SK-N-SH (cell line): ENCODE data around the gene SUFU. TPM values are rescaled to one million over a fixed set of nuclear protein-coding genes. Genes with fewer than 3 reads are reported as not detected.

ENCODE experiments used
- CTCF ChIA-PET: fragments of 300-600, 350-600 bp; formaldehyde crosslinking; extraction: SDS; loops from one replicate; lab custom pipeline; 2021; lab: Yijun Ruan, JAX
- POLR2A ChIA-PET: fragments of 350-600 bp; sonication (Branson Sonifier 250); formaldehyde crosslinking; extraction: SDS; loops from one replicate; lab custom pipeline; 2020; ENCODE audit warnings: antibody characterized with exemption, inconsistent platforms; lab: Yijun Ruan, JAX
- DNase-seq: peaks from one replicate; pipeline ENCODE4 v3.0.0; 2012
- H2AFZ ChIP-seq: fragments of 200-600 bp; sonication (generic); 2 replicates; pipeline ENCODE4 v1.8.1; 2016; ENCODE audit warnings: antibody characterized with exemption, mild to moderate bottlenecking, low read depth
- H3F3A ChIP-seq: fragments of 200-600 bp; sonication (generic); replicated peaks from 2 replicates; pipeline ENCODE3; 2016; ENCODE audit warnings: antibody characterized with exemption, mild to moderate bottlenecking; ENCODE audit not compliant: insufficient read depth
- H3K27ac ChIP-seq, 2 experiments: fragments of 200-500 bp in 1 of 2; fragments of 200-600 bp in 1 of 2; sonication (Bioruptor generic) in 1 of 2; sonication (generic), shearing (Covaris generic) in 1 of 2; 2 replicates each; pipeline versions ENCODE4 v1.5.1 to v1.6.1; 2014 to 2016; ENCODE audit warnings: low read depth in 2 of 2, inconsistent platforms in 1 of 2, low read length in 1 of 2, mild to moderate bottlenecking in 1 of 2, mixed read lengths in 1 of 2
- H3K27me3 ChIP-seq: fragments of 200-600 bp; sonication (generic), shearing (Covaris generic); 2 replicates; pipeline ENCODE4 v1.6.1; 2016; ENCODE audit warnings: mixed run types; ENCODE audit not compliant: insufficient read depth
- H3K36me3 ChIP-seq, 2 experiments: fragments of 200-500 bp in 1 of 2; fragments of 200-600 bp in 1 of 2; sonication (Bioruptor generic) in 1 of 2; sonication (generic) in 1 of 2; replicated peaks in 1 of 2; 2 replicates each; pipeline versions ENCODE3 to v1.5.1; 2014 to 2016; ENCODE audit warnings: low read length in 1 of 2, mild to moderate bottlenecking in 1 of 2; ENCODE audit not compliant: insufficient read depth in 2 of 2, control insufficient read depth in 1 of 2
- H3K4me1 ChIP-seq, 2 experiments: fragments of 200-500 bp in 1 of 2; fragments of 200-600 bp in 1 of 2; sonication (Bioruptor generic) in 1 of 2; sonication (generic), shearing (Covaris generic) in 1 of 2; 2 replicates each; pipeline versions ENCODE4 v1.5.1 to v1.6.1; 2014 to 2016; ENCODE audit warnings: low read depth in 1 of 2, low read length in 1 of 2, mixed run types in 1 of 2; ENCODE audit not compliant: insufficient read depth in 2 of 2, control insufficient read depth in 1 of 2
- H3K4me2 ChIP-seq: fragments of 200-600 bp; sonication (generic), shearing (Covaris generic); 2 replicates; pipeline ENCODE4 v1.6.1; 2017; ENCODE audit warnings: mixed run types
- H3K4me3 ChIP-seq, 2 experiments: fragments of 200-500 bp in 1 of 2; fragments of 200-600 bp in 1 of 2; sonication (Bioruptor generic) in 1 of 2; sonication (generic), shearing (Covaris generic) in 1 of 2; 2 replicates each; pipeline versions ENCODE4 v1.5.1 to v1.8.1; 2014 to 2016; ENCODE audit warnings: low read depth in 2 of 2, inconsistent platforms in 1 of 2, low read length in 1 of 2, mild to moderate bottlenecking in 1 of 2, mixed read lengths in 1 of 2, moderate library complexity in 1 of 2
- H3K79me2 ChIP-seq: fragments of 200-600 bp; sonication (generic); 2 replicates; pipeline ENCODE4 v1.8.1; 2017; ENCODE audit warnings: mild to moderate bottlenecking; ENCODE audit not compliant: insufficient read depth
- H3K9ac ChIP-seq: fragments of 200-600 bp; sonication (generic); 2 replicates; pipeline ENCODE4 v1.6.1; 2017; ENCODE audit warnings: mixed run types
- H3K9me2 ChIP-seq: fragments of 200-600 bp; sonication (generic); 2 replicates; pipeline ENCODE4 v1.6.1; 2017; ENCODE audit warnings: mixed run types
- H3K9me3 ChIP-seq: fragments of 200-600 bp; sonication (generic); 2 replicates; pipeline ENCODE4 v1.6.1; 2017; ENCODE audit warnings: mixed run types, mild to moderate bottlenecking, moderate library complexity
- H4K20me1 ChIP-seq: fragments of 200-600 bp; sonication (generic); 2 replicates; pipeline ENCODE4 v1.6.1; 2017; ENCODE audit warnings: mild to moderate bottlenecking, mixed run types; ENCODE audit not compliant: insufficient read depth
- EZH2phosphoT487 ChIP-seq: fragments of 200-600 bp; sonication (generic); IDR thresholded peaks from 2 replicates; pipeline ENCODE4 v1.6.1; 2017; ENCODE audit warnings: low read depth, mixed run types, mild to moderate bottlenecking, antibody characterized with exemption, moderate library complexity, borderline replicate concordance
- FOSL2 ChIP-seq: IDR thresholded peaks from 2 replicates; pipeline ENCODE4 v1.4.0; 2012; ENCODE audit warnings: low read depth, mild to moderate bottlenecking, moderate library complexity, borderline replicate concordance
- MAX ChIP-seq: IDR thresholded peaks from 2 replicates; pipeline ENCODE4 v1.4.0; 2012; ENCODE audit warnings: low read depth
- NFIC ChIP-seq: IDR thresholded peaks from 2 replicates; pipeline ENCODE4 v1.4.0; 2012; ENCODE audit warnings: borderline replicate concordance
- NRF1 ChIP-seq: IDR thresholded peaks from 2 replicates; pipeline ENCODE4 v1.6.1; 2012; ENCODE audit warnings: low read depth, mild to moderate bottlenecking, low read length
- POLR2AphosphoS5 ChIP-seq: IDR thresholded peaks from 2 replicates; pipeline ENCODE4 v1.6.1; 2012; ENCODE audit warnings: low read depth, low read length
- RAD21 ChIP-seq: IDR thresholded peaks from 2 replicates; pipeline ENCODE4 v1.6.1; 2012; ENCODE audit warnings: mild to moderate bottlenecking, low read length
- RXRA ChIP-seq: IDR thresholded peaks from 2 replicates; pipeline ENCODE4 v1.4.0; 2012; ENCODE audit warnings: low read depth, mild to moderate bottlenecking, borderline replicate concordance
- SIN3A ChIP-seq: IDR thresholded peaks from 2 replicates; pipeline ENCODE4 v1.6.1; 2012; ENCODE audit warnings: low read depth, mild to moderate bottlenecking, low read length, moderate library complexity, borderline replicate concordance
- TAF1 ChIP-seq: IDR thresholded peaks from 2 replicates; pipeline ENCODE4 v1.6.1; 2012; ENCODE audit warnings: low read depth, mild to moderate bottlenecking, low read length, moderate library complexity, borderline replicate concordance
- TCF12 ChIP-seq: IDR thresholded peaks from 2 replicates; pipeline ENCODE4 v1.4.0; 2012
- TEAD4 ChIP-seq: IDR thresholded peaks from 2 replicates; pipeline ENCODE4 v1.4.0; 2012; ENCODE audit warnings: mild to moderate bottlenecking, borderline replicate concordance; ENCODE audit not compliant: insufficient read depth
- USF1 ChIP-seq: IDR thresholded peaks from 2 replicates; pipeline ENCODE4 v1.4.0; 2012; ENCODE audit warnings: low read depth, borderline replicate concordance
- WGBS: methylation state at CpG from one replicate; pipeline ENCODE4 v1.1.6; 2017; ENCODE audit warnings: low lambda C conversion rate; 5-methylcytosine and 5-hydroxymethylcytosine counted together
- polyA plus RNA-seq, 3 experiments: library from polyadenylated mRNA; depleted of rRNA; stranded (reverse); fragments of >200 nt; gene quantifications; 2 replicates each; pipeline ENCODE4 v1.2.3, GENCODE V29; 2012

Gene SUFU
- polyA plus RNA-seq, 1 of the 3 experiments (the other 2 are of a cell fraction): 5.7 TPM

GRCh38 chr10:102631525-102632393, 128.0 kb downstream of the SUFU start:
- Histone ChIP-seq H3K27me3 (no peaks in the 10 kb centered on the region), H4K20me1 (no peaks in the 10 kb centered on the region), H3F3A (peaks cover 51% of the 10 kb centered on the region), H2AFZ (no peak overlapping the region), H3K27ac (peak overlapping the region; percentile 91 to 99), H3K4me3 (no peak overlapping the region), H3K9ac (peak overlapping the region; percentile 61; the same call in 1 of the 2 replicates), H3K4me1 (peaks cover 64 to 83% of the 10 kb centered on the region in 2 experiments), H3K9me2 (no peaks in the 10 kb centered on the region), H3K9me3 (no peaks in the 10 kb centered on the region), H3K36me3 (peaks cover 0 to 3% of the 10 kb centered on the region in 2 experiments), H3K79me2 (no peaks in the 10 kb centered on the region), H3K4me2 (peak overlapping the region; percentile 71; the same call in 1 of the 2 replicates)
- no peak for TF ChIP-seq SIN3A
- TF ChIP-seq RAD21: no peak
- TF ChIP-seq EZH2phosphoT487: no peak
- no peak for TF ChIP-seq MAX
- no peak for DNase-seq
- POLR2A ChIA-PET: interaction anchor here (1.0 kb wide), 1 partner anchor 12 kb away, joined by 3 read pairs; the partner anchor contains the start of gene TRIM8
- 82% methylated on average over 7 of the region's 10 CpGs for WGBS
- CTCF ChIA-PET: interaction anchor here (0.6 to 1.3 kb wide), 2 partner anchors 16 to 30 kb away, joined by 3 read pairs; no protein-coding TSS in a partner anchor

DNA sequence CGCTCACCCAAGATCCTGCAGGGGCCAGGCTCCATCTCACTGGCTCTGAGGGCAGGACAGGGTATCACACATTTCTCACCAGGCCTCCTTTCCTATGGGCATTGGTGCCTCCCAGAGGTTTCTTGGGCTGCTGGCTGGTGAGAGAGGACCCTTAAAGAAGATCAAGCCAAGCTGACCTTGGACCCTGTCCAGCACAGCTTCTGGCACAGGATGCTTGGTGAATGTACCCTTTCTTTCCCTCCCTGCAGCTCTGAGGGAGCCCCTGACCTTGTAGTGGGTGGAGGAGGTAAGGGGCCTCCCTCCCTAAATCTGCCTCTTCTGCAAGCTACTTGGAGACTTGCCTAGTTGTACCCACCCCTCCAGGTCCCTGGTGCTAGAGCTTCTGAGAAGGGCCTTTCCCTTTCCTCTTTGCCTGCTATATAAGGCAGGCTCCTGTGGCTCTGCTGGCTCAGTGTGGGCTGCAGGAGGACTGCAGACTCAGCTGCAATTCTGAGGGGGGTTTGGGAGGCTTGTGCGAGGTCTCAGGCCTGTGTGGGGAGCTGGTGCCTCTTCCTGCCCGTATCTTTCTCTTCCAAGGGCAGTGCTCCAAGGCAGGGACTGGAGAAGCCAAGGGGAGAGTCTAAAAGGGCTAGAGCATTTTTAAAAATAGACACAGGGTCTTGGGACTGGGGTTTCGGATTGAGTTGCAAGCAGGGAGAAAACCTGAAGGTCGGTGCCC, 128.8 kb downstream of the SUFU start:
- peaks cover 44% of the 10 kb centered on the region for H3F3A ChIP-seq
- H3K4me3 ChIP-seq: no peak overlapping the region
- H3K79me2 ChIP-seq: no peaks in the 10 kb centered on the region
- no peaks in the 10 kb centered on the region for H4K20me1 ChIP-seq
- 63% methylated on average over 5 of the region's 5 CpGs for WGBS
- peak overlapping the region; percentile 77 to 91 for H3K27ac ChIP-seq
- DNase-seq: no peak
- H3K36me3 ChIP-seq: peaks cover 0 to 3% of the 10 kb centered on the region in 2 experiments
- CTCF ChIA-PET: interaction anchor here (1.3 kb wide), 1 partner anchor 17 kb away, joined by 3 read pairs; no protein-coding TSS in a partner anchor
- H3K4me2 ChIP-seq: peak overlapping the region; percentile 71
- peak overlapping the region; percentile 61; the same call in 1 of the 2 replicates for H3K9ac ChIP-seq
- no peaks in the 10 kb centered on the region for H3K9me2 ChIP-seq
- H3K27me3 ChIP-seq: no peaks in the 10 kb centered on the region
- TF ChIP-seq EZH2phosphoT487 (no peak), NFIC (peak; percentile 5; the same call in 1 of the 2 replicates), USF1 (no peak), TAF1 (no peak), TEAD4 (no peak), RXRA (no peak), NRF1 (no peak), TCF12 (no peak), FOSL2 (no peak), POLR2AphosphoS5 (peak; percentile 14; the same call in 1 of the 2 replicates)
- TF ChIP-seq, all 33 proteins: peak for 2
- Histone ChIP-seq H2AFZ (0 out of 2 replicates have a peak overlapping the region, but pooled peaks have one; percentile 66), H3K9me3 (no peaks in the 10 kb centered on the region), H3K4me1 (peaks cover 56 to 75% of the 10 kb centered on the region in 2 experiments)
- POLR2A ChIA-PET: no interaction called here
